NCI-H2107 treated with DMSO at 0.1 percent for 48 hours (cell line): ENCODE results near the gene PDILT.

Experiments used
- DNase-seq: peaks from one replicate; lab custom pipeline; 2025; ENCODE audit not compliant: unreplicated experiment; lab: John Stamatoyannopoulos, UW

Gene PDILT

DNA sequence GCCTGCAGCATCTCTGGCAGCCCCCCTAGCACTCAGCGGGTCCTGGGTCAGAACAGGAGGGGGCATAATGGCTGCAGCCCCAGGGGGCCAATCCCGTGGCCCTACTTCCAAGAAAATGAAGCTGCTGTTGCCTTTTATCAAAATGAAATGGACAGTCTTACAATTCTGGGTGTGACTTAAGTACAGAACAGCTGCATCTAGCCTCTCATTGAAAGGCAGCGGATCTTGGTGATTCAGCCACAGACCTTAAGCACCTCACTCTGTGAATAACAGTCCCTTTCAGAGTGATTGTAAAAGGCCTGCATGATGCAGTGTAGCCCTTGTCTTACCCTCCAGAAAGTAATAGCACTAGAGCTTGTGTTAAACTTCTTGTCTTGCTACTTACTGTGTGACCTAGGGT lies 40.5 kb downstream of the PDILT start:
- no peak for DNase-seq

DNA sequence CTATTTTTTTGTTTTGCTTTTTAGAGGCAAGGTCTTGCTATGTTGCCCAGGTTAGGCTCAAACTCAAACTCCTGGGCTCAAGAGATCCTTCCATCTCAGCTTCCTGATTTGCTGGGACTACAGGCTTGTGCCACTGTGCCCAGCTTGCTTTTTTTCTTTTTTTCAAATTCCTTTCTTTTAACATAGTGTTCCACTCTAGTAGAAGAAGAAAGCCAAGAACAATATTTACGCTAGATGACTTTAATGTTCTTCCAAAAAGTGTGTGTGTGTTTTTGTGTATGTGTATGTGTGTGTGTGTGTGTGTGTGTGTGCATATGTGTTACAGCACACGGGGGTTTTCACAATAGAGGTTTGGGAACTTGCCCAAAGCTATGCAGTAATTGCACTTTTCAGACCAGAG lies 41.3 kb downstream of the PDILT start:
- no peak for DNase-seq

DNA sequence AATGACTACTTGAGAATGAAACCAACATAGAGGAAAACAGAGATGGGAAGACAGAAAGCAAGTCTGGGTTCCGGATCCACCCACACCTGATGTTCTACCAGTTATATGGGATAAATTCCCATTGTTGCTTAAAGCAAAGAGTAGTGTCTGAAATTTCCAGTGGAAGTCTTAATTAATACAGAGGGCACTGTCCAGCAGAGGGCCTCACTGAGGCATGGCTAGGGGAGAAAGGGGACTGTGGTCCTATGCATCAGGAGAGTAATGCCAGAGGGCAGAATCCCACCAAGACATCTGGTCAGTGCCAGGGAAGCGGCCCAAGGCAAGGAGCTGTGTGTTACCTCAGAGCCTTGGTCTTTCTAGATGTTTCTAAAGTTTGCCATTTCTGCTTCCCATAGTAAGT lies 44.5 kb downstream of the PDILT start:
- no peak for DNase-seq

DNA sequence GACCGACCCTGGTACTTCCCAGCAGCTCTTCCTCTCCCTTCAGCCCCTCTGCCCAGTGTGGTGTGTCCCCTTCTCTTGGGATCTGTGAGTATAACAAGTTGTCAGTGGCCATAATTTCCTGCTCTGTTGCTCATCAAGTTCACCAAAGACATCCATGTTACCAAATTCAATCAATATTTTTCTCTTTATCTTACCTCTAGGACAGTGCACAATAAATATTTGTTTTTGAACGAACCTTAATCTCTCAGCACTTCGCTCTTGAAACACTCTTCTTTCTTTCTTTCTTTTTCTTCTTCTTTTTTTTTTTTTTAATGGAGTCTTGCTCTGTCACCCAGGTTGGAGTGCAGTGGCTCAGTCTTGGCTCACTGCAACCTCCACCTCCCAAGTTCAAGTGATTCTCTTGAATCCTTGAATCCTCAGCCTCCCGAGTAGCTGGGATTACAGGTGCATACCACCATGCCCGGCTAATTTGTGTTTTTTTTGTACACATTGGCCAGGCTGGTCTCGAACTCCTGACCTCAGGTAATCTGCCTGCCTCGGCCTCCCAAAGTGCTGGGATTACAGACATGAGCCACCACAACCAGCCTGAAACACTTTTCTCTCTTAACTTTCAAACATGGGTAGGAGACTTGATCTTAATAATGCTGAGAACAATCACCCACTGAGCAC lies 49.3 kb downstream of the PDILT start:
- no peak for DNase-seq

DNA sequence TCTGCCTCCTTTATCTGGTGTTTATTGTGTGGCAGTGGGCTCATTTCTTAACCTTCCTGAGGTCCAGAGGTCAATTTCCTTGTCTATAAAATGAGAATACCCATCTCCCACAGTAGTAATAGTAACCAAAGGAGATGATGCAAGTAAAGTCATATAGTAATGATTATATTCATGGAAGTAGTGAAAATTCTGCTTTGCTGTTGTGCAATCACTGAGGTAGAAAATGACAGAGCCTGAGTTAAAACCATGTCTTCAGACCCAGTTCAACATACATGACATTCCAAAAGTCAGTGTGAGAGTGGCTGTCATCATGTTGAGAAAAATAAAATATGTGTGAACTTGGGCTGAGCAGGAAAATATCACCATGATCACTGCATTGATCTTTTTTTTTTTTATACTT lies 51.2 kb downstream of the PDILT start:
- DNase-seq: no peak

DNA sequence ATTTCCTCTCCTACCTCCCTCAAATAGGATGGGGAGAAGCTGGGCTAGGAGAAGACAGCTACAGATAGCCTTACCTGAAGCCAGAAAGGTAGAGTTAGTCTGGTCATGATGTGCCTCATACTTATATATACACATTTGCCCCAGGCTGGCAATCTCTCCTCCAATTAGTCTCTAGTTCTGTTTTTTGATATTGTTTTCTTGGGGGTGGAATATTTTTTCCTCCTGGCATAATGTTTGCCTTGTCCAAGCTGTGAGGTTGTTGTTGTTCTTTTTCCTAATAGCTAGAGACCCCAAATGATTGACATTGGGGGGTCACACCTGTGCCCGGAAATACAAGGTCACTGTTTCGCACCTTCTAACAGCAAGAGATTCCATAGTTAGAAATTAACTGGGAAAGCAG lies 51.9 kb downstream of the PDILT start, which contains the start of gene UMOD:
Gene UMOD, minus strand, starts transcription at position 101 of the 400 bp plus-strand sequence. CDS start 1,978 bp downstream, outside the sequence.
- no peak for DNase-seq

DNA sequence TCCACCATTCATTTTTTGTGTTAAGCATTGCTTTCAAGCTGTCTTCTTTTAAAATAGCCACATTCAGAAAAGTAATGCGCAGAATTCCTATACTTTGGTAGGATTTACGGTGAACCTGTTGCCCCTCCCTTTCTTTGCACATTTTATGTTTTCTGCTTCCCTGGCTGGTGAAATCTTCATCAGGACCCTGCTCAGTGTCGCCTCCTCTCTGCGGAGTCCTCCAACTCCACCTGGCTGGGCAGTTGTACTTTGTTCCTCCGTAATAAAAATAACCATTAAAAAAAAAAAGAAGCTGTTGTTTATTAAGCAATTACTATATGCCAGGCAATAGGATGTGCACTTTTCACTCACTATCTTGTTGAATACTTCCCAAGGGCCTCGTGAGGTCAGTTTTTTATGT lies 54.9 kb downstream of the PDILT start:
- DNase-seq: no peak

DNA sequence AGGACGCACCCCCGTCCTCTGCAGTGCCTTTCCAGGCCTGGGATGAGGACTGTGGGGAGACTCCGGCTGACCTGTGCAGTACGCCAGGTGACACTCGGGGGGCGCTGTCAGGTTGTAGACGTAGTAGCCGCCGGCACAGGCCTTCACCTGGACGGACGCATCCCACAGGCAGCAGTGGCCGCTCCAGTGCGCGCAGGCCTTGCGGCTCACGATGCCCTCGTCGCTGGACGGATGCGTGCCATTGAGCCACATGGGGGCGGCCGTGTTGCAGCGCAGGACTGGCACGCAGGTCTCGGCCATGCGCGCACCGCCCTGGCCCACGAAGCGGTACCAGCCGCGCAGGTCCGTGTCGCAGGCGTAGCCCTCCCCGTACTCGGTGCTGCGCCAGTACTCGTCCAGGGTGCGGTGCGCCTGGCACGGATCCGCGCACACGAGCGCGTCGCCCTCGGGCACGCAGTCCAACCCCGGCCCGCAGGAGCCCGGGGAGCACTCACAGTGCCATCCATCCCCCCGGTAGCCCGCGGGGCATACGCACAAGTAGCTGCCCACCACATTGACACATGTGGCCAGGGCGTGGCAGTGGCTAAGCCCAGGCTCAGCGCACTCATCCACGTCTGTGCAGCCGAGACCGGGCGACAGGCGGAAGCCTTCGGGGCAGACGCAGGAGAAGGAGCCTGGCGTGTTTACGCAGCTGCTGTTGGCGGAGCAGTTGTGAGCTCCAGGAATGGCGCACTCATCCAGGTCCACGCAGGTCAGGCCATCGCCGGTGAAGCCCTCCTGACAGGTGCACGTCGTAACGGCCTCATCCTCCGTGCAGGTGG lies 56.0 kb downstream of the PDILT start:
- peak; percentile 3 for DNase-seq

DNA sequence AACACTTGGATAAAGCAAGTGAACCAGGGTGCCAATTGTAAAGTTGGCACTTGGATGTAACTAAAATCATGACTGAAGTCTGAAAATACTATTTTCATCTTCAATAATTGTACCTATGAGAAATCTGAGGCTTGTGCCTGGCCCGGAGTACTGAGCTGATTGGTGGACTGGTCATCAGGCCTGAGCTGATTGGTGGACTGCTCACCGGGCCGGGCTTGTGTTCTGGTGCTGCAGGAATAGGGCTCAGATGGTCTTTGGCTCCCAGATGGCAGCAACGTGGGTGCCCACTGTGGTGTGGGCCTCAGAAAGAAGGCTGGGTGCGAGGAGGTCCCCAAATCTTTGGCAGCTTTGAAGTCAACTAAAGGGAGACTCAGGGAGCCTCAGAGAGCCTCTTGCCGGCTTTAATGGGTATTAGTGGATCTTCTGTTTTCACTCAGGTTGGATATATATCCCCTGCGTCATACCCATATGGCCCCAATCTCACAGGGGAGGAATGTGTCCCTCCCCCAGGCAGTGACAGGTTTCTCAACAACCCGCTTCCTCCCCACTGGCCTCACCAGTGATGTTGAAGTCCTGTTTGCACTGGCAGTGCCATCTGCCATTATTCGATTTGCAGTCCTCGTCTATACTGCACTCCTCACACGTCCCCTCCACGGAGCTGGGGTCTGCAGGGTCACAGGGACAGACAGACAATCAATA lies 56.7 kb downstream of the PDILT start:
- DNase-seq: no peak

DNA sequence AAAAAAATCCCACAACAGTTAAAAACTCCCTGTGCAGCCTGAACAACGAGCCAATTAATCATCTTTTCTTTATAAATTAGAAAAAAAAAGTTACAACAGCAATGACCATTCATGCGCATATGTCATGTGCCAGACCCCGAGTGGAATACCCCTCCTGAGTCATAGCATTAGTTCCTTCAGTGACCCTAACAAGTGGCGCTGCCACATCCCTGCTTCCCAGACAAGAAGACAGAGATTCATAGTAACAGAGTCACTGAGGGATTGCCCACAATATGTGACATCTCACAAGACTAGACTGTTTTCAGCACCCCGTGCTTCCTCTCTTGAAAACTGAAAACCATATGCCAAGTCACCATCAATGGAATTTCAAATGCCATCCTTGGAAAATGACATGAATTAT lies 59.9 kb downstream of the PDILT start:
- no peak for DNase-seq

DNA sequence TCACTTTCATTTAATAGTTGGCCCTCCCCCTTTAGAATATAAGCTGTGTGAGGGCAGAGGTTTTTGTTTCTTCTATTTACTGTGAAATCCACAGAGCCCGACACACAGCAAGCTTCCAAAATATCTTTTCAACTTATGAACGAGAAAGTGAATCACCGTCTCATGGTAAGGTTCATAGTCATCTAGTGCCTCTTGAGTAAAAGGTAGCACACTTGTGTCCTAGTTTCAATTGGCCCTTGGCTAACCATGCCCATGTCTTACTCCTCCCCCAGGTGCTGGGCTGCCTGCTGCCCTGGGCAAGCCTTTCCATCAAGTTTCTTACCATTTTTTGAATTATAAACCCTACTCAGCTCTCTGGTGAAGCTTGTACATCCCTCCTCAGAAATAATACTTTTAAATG lies 64.8 kb downstream of the PDILT start:
- no peak for DNase-seq

DNA sequence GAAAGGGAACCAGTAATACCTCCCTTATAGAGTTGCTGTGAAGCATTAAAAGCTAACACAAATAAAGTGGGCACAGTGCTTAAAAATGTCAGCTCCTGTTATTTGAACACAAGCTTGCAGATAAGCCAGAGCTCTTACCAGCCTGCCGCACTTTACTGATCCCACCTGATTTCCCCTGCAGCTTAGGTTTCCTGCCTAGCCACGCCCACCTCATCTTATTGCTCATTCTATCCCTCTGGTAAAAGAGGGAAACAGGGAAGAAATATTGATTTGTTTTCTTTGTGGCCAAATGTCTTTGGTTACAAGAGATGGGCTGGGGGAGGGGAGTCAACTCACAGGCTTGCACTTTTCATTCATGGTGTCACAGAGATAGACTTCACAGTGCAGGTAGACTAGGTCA lies 67.6 kb downstream of the PDILT start:
- peak; percentile 68 for DNase-seq

DNA sequence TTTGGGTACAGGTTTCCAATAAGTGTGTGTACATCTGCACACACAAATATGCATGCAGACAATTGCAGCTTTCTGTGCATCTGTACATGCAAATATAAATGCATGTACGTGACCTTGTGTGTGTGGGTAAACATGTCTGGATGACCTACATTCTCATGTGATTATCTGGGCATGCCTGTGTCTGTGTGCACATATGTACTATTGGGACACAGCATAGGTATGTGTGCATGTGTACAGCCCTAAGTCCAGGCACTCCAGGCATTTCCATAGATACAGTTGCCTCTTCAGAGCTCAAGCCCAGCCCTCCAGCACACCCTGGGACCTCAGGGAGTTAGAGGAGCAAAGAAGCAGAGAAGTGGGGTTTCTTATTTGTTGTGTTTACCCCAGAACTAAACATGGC lies 70.1 kb downstream of the PDILT start:
- no peak for DNase-seq

DNA sequence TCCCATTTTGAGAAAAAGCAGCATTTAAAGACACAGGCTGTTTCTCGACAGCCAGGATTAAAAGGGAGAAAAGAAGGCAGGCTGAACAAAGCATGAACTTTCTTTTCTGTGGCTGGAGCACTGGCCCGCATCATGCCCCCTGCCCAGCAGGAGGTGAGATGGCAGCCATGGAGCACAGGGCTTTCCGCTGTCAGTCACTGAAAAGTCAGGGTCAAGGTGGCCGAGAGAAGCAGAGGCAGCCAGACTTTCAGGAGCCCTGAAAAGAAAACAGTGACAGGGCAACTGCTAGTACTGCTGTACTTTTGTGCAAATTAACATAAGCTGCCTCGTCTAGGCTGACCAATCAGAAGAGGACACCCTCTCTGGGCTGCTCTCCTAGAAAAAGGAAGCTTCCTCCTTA lies 71.4 kb downstream of the PDILT start:
- no peak for DNase-seq

DNA sequence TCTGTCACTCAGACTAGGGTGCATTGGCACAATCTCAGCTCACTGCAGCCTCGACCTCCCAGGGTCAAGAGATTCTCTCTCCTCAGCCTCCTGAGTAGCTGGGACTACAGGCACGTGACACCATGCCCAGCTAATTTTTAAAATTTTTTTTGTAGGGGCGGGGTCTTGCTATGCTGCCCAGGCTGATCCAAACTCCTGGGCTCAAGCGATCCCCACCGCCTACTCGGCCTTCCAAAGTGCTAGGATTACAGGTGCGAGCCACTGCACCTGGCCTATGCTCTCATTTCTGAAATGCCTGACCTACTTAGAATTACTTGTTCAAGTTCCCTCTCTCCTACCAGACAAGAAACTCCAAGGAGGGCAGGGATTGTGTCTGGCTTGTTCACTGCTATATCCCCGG lies 72.1 kb downstream of the PDILT start:
- DNase-seq: no peak

DNA sequence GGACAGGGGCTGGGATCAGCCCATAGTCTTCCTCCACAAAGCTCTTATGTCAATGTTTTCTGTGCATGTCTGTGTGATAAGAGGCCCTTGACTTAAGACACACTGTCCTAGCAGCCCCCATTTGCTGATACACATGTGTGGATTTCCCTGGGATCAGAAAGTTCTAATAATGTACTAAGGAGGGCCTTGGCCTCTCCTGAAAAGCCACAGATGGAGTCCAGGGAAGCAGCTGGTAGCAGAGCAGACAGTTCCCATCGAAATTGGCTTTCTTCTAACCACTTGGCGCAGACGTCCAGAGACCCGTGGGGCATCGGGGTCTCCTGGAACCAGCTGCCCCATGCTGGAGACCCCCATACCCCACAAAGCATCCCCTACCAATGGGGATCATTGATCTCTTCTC lies 72.9 kb downstream of the PDILT start:
- DNase-seq: no peak

DNA sequence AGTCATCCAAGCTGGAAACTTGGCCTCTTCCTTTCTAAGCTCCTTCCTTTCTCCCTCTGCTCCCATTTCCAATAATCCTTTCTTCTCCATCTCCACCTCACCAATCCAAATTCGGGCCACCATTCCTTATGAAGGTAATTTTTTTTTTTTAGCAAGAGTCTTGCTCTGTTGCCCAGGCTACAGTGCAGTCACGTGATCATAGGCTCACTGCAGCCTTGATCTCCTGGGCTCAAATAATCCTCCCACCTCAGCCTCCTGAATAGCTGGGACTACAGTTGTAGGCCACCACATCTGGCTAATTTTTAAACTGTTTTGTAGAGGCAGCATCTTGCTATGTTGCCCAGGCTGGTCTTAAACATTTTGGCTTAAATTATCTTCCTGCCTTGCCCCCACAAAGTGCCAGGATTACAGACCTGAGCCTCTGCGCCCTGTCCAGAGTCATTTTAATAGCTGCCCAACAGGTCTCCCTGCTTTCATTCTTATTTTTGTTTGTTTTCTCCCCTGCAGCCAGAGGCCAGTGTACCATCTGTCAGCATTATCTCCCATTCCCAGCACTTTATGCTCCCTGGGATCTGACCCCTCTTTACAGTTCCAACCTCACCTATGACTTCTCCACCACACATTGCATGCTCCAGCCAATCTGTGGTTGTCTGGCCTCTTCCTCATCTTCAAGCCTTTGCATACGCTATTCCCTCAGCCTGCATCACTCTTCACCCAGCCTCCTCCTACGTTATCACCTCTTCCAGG lies 75.0 kb downstream of the PDILT start:
- DNase-seq: no peak

DNA sequence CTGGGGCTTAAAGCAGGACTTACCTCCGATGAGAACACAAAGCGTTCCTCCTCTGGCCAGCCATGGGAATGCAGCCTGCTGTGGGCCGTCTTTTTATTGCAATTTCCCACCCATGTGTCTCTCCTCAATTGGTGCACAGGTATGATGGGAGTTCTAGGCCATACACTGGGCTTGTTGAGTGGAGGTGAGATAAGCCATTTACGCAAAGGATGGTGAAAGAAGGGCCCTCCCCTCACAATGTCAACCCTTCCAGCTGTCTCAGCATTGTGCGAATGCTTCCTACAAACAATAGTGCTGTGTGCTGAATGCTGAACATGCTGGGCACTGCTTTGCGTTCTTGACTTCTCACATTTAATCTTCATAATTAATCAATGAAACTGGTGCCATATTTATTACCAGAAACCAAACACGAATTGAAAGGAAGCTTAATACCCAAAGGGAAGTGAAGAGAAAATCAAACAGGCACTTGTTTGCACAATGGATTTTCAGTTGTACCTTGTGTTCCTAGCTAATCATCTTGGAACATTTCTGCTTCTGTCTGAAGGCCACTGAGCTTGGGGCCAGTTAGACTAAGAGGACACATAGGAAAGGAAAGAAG lies 77.0 kb downstream of the PDILT start, which contains the start of gene GP2:
Gene GP2, minus strand, starts transcription at position 70 of the 598 bp plus-strand sequence. CDS start 1,082 bp downstream, outside the sequence.
- no peak for DNase-seq

DNA sequence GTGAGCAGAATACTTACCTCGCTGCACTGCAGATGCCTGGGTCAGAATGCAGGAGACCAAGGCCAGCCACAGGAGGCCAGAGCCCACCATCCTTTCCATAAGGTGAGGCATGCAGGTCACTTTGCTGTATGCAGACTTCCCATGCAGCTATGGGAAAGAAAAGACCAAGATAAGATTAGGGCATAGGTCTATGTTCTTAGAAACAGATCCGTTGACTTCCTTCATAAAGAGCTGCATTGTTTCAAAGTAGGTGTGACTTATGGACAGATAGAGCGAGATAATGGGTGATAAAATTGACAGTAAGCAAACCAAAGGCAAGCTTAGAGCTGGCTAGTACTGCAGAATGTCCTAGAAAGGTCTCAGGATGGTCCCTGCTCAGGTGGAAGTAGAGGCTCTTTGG lies 78.2 kb downstream of the PDILT start:
- no peak for DNase-seq

DNA sequence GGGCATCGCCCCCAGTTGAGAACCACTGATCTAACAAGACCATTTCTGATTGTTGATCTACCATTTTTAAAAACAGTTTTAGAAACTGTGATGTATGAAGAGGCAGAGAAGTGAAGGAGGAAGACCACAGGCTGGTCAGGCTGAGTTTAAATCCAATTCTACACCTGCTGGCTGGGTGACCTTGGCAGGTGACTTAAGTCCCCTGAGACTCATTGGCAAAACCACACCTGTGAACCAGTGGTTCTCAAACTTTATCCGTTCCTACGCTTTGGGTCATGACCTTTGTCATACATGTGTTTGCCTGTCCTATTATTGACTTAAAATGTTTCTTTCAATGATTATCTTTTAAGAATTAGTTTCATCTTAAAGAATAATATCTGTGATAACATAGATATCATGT lies 79.5 kb downstream of the PDILT start:
- DNase-seq: no peak
